Stimulated activated CD4-positive, alpha-beta T cell treated with anti-CD3 and anti-CD28 coated beads, Interleukin-2, amount 100 ng/mL, for 4 hours (primary cell): ENCODE data around the gene CD55.

Source experiments
- DNase-seq: peaks from one replicate; pipeline ENCODE4 v3.0.0-alpha.2; 2020; ENCODE audit warnings: low read depth

Gene CD55

GRCh38 chr1:207362962-207363860 lies 41.7 kb downstream of the CD55 start:
- no peak for DNase-seq

GRCh38 chr1:207363871-207364270 lies 42.4 kb downstream of the CD55 start:
- no peak for DNase-seq

GRCh38 chr1:207364614-207365013 lies 43.1 kb downstream of the CD55 start:
- no peak for DNase-seq

GRCh38 chr1:207365063-207365462 lies 43.6 kb downstream of the CD55 start:
- no peak for DNase-seq

GRCh38 chr1:207366022-207366421 lies 44.5 kb downstream of the CD55 start:
- DNase-seq: no peak

- no peak for DNase-seq
Observed at GRCh38 chr1:207388721-207389120, 67.2 kb downstream of the CD55 start.

GRCh38 chr1:207389728-207390464 lies 68.4 kb downstream of the CD55 start:
- no peak for DNase-seq

- DNase-seq: no peak
Observed at GRCh38 chr1:207393610-207394009, 72.1 kb downstream of the CD55 start.

GRCh38 chr1:207396168-207396746 lies 74.8 kb downstream of the CD55 start:
- no peak for DNase-seq

- no peak for DNase-seq
Observed at GRCh38 chr1:207397525-207397926, 76.0 kb downstream of the CD55 start.

- DNase-seq: no peak
Observed at GRCh38 chr1:207398986-207399385, 77.5 kb downstream of the CD55 start.

GRCh38 chr1:207401578-207401977 lies 80.1 kb downstream of the CD55 start:
- no peak for DNase-seq

- DNase-seq: no peak
Observed at GRCh38 chr1:207402744-207403143, 81.3 kb downstream of the CD55 start.

GRCh38 chr1:207404849-207405525 lies 83.5 kb downstream of the CD55 start:
- DNase-seq: no peak

- no peak for DNase-seq
Observed at GRCh38 chr1:207405814-207406213, 84.3 kb downstream of the CD55 start.

- DNase-seq: no peak
Observed at GRCh38 chr1:207407655-207408260, 86.3 kb downstream of the CD55 start.
